RWPE1 (cell line): ENCODE measurements around the gene EID2.

Experiments used
- CTCF ChIA-PET: fragments of 350-600 bp; sonication (Branson Sonifier 250); formaldehyde crosslinking; extraction: SDS; loops from one replicate; lab custom pipeline; 2021; lab: Yijun Ruan, JAX
- POLR2A ChIA-PET: fragments of 400-600 bp; formaldehyde crosslinking; extraction: SDS; loops from one replicate; lab custom pipeline; 2020; ENCODE audit warnings: antibody characterized with exemption; ENCODE audit not compliant: low non-redundant PET; lab: Yijun Ruan, JAX
- DNase-seq: peaks from one replicate; pipeline ENCODE4 v3.0.0; 2012; ENCODE audit warnings: low spot score
- H3K27ac ChIP-seq: fragments of 450-650 bp; 2 replicates; pipeline ENCODE4 v1.5.1; 2017
- CTCF ChIP-seq: fragments of 450-650 bp; conservative IDR thresholded peaks from 2 replicates; pipeline ENCODE4 v1.5.1; 2017; ENCODE audit warnings: low read depth, mild to moderate bottlenecking

The EID2 gene

DNA sequence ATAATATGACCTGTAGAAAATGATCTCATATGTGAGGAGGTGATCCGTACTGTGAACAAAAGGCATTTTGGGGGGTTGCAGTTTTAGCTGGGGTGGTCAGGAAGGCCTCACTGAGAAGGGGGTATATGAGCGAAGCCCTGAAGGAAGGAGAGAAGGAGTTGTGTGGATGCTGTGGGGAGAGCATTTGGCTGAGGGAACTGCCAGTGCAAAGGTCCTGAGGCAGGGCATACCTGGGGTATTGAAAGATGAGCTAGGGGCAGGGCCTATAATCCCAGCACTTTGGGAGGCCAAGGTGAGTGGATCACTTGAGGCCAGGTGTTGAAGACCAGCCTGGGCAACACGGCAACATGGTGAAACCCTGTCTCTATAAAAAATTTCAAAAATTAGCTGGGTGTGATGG is 22.5 kb downstream of the EID2 start:
- TF ChIP-seq CTCF, result no peak
- DNase-seq, result no peak
- ChIA-PET POLR2A (no interaction called here), CTCF (no interaction called here)
- no peak overlapping the region for H3K27ac ChIP-seq

- ChIA-PET CTCF (no interaction called here), POLR2A (no interaction called here)
- DNase-seq, result no peak
- no peak overlapping the region for H3K27ac ChIP-seq
- TF ChIP-seq CTCF, result no peak
Measured at GRCh38 chr19:39516270-39516669, 23.7 kb downstream of the EID2 start.

GRCh38 chr19:39515551-39516191 is 24.3 kb downstream of the EID2 start:
- TF ChIP-seq CTCF, result no peak
- no peak overlapping the region for H3K27ac ChIP-seq
- ChIA-PET CTCF (interaction anchor here (0.6 to 2.5 kb wide), 3 partner anchors 13 to 348 kb away, joined by 5 to 12 read pairs (median 11); partner anchors contain the start of gene DLL3), POLR2A (no interaction called here)
- no peak for DNase-seq

GRCh38 chr19:39514840-39515550 is 25.0 kb downstream of the EID2 start, which contains the start of gene SELENOV:
TSS of gene SELENOV (plus strand) at chr19:39515139. CDS start at chr19:39515213, 74 bp downstream.
- H3K27ac ChIP-seq, result no peak within 1 kb of the TSS
- no peak for DNase-seq
- CTCF ChIA-PET, result interaction anchor here (0.6 to 2.5 kb wide), 6 partner anchors 12 to 347 kb away, joined by 3 to 12 read pairs (median 5); partner anchors contain the start of genes DLL3 and EID2B
- no peak for TF ChIP-seq CTCF
- POLR2A ChIA-PET, result no interaction called here

DNA sequence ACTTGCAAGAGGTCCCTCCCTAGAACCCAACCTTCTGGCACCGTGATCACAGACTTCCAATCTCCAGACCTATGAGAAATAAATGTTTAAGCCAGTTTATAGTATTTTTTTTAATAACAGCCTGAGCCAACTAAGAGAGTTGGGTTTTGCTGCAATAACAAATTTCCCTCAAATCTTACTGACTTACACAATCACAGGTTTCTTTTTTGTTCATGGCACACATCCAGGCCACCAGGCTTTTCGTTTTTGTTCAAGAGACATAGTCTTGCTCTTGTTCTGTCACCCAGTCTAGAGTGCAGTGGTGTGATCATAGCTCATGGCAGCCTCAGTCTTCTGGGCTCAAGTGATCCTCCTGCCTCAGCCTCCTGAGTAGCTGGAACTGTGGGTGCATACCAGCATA is 27.0 kb downstream of the EID2 start:
- ChIA-PET CTCF (interaction anchor here (2.5 kb wide), 1 partner anchor 10 kb away, joined by 12 read pairs; no protein-coding TSS in a partner anchor), POLR2A (no interaction called here)
- no peak for DNase-seq
- H3K27ac ChIP-seq, result no peak overlapping the region
- no peak for TF ChIP-seq CTCF

DNA sequence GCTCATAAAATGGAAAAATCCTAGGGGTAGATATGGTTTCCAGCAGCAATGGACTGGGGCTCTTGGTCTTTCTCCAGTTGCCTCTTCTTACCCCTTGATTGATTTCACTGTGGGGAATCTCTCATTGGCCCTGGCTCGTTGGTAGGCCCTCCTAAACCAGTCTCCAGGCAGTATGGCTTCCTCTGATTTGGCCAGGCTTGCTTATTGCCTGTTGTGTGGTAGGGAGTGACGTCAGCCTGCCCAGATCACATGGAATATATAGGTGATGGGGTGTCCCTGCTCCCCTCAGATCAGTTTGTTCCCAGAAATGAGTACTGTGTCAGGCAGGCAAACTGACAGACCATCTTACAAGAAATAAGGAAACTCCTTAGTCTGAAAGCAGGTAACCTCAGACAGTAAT is 30.7 kb downstream of the EID2 start:
- ChIA-PET POLR2A (no interaction called here), CTCF (interaction anchor here (1.0 kb wide), 1 partner anchor 25 kb away, joined by 6 read pairs; no protein-coding TSS in a partner anchor)
- no peak for DNase-seq
- no peak overlapping the region for H3K27ac ChIP-seq
- TF ChIP-seq CTCF, result no peak
